K562 (cell line): ENCODE data around the gene LTBP1. TPM values are rescaled to one million over a fixed set of nuclear protein-coding genes. Genes with fewer than 3 reads are reported as not detected.

Source experiments
- ZBTB2 ChIP-seq: fragments of 450-650 bp; IDR thresholded peaks from 2 replicates; pipeline ENCODE4 v1.6.1; 2016; ENCODE audit warnings: antibody characterized with exemption
- ZNF197 ChIP-seq: fragments of 200-800 bp; sonication (Bioruptor generic); IDR thresholded peaks from 2 replicates; pipeline ENCODE4 v1.6.1; 2016; ENCODE audit warnings: low read depth, missing genetic modification characterization, missing compliant biosample characterization
- ZNF318 ChIP-seq, 2 experiments: fragments of 450-650 bp; IDR thresholded peaks; 2 replicates each; pipeline ENCODE4 v1.6.1; 2016; ENCODE audit warnings: mild to moderate bottlenecking in 2 of 2, borderline replicate concordance in 1 of 2, low read depth in 1 of 2, moderate library complexity in 1 of 2
- polyA plus RNA-seq, 8 experiments: library from polyadenylated mRNA; depleted of rRNA in 4 of 8; stranded (reverse) in 5 of 8; unstranded in 3 of 8; fragments of >200 nt; fragmentation: Nextera tagmentation in 2 of 8; fragmentation: Illumina TruSeq in 1 of 8; extraction: Ambion mirVana in 2 of 8; extraction: Trizol in 1 of 8; gene quantifications; 2 replicates each; pipeline versions ENCODE4 v1.2.1 to v1.2.3, GENCODE V29; 2011 to 2014; ENCODE audit warnings: inconsistent platforms in 1 of 8, missing spikeins in 1 of 8
- total RNA-seq, 7 experiments: library from RNA; depleted of rRNA in 6 of 7; stranded (reverse); fragments of >200 nt in 6 of 7; fragmentation: Illumina TruSeq in 2 of 7; extraction: Trizol in 2 of 7; gene quantifications; 2 replicates each; pipeline versions ENCODE4 v1.2.1 to v1.2.3, GENCODE V29; 2011 to 2021; ENCODE audit warnings: low replicate concordance in 1 of 7

The LTBP1 gene
- total and polyA plus RNA-seq, 9 of the 15 experiments (the other 6 are each of a cell fraction or from before 2014, with no cell fraction given), result 3.6 to 16.4 (median 8.5) TPM

GRCh38 chr2:33074197-33074596 is 127.4 kb downstream of the LTBP1 start (continued):
- TF ChIP-seq ZNF197 (CRISPR knock-in tag) (no peak), ZNF318 (IDR thresholded peaks at IDR 0.05; ENCODE audit: borderline replicate concordance in 1 of 2, low read depth in 1 of 2) (no peak), ZBTB2 (no peak)
